Neuron (in vitro differentiated cells): Measurements from ENCODE around the gene SPATA20.

Experiments used
- H2AFZ ChIP-seq: one replicate; pipeline ENCODE4 v1.6.1; 2013; ENCODE audit warnings: low read depth, mild to moderate bottlenecking, inconsistent platforms, low read length, moderate library complexity
- H3K27me3 ChIP-seq: one replicate; pipeline ENCODE4 v1.6.1; 2013; ENCODE audit warnings: low read length; ENCODE audit not compliant: insufficient read depth
- H3K36me3 ChIP-seq: one replicate; pipeline ENCODE4 v1.6.1; 2013; ENCODE audit warnings: low read length; ENCODE audit not compliant: insufficient read depth
- H3K4me1 ChIP-seq: one replicate; pipeline ENCODE4 v1.6.1; 2013; ENCODE audit warnings: low read length; ENCODE audit not compliant: insufficient read depth
- H3K4me3 ChIP-seq: 2 replicates; pipeline ENCODE4 v1.5.1; 2013; ENCODE audit warnings: mild to moderate bottlenecking, low read length, moderate library complexity
- H3K9me3 ChIP-seq: one replicate; pipeline ENCODE4 v1.6.1; 2013; ENCODE audit warnings: low read length

Gene SPATA20

DNA sequence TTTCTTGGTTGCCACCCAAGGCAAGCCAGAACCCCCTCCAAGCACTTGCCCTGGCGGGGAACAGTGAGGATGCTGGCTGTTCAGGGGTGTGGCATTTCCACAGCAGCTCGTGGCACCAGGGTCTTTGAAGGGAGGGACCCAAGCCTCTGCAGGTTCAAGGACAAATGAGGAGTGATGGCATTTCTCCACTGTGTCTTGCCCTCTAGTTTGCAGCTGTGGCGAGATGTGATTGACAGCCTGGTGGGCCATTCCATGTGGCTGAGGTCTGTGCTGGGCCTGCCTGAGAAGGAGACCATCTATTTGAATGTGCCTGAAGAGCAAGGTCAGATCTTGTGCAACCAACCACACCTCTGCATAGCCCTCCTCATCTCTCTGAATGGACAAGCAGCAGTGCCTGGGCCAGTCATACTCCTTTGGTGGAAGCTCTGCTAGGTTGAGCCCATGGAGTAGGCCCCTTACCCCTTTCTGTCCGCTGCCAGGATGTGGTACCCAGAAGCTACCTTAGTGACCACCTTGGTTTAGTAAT, 19.0 kb upstream of the SPATA20 start:
- no peak overlapping the region for H3K4me3 ChIP-seq
- H3K27me3 ChIP-seq = peaks cover 34% of the 10 kb centered on the region
- no peaks in the 10 kb centered on the region for H3K9me3 ChIP-seq
- no peak overlapping the region for H2AFZ ChIP-seq
- no peaks in the 10 kb centered on the region for H3K36me3 ChIP-seq
- H3K4me1 ChIP-seq = peaks cover 6% of the 10 kb centered on the region

GRCh38 chr17:50529849-50530248, 17.1 kb upstream of the SPATA20 start:
- Histone ChIP-seq H3K36me3 (no peaks in the 10 kb centered on the region), H2AFZ (no peak overlapping the region), H3K4me3 (no peak overlapping the region), H3K4me1 (peaks cover 15% of the 10 kb centered on the region), H3K27me3 (peaks cover 52% of the 10 kb centered on the region), H3K9me3 (no peaks in the 10 kb centered on the region)

DNA sequence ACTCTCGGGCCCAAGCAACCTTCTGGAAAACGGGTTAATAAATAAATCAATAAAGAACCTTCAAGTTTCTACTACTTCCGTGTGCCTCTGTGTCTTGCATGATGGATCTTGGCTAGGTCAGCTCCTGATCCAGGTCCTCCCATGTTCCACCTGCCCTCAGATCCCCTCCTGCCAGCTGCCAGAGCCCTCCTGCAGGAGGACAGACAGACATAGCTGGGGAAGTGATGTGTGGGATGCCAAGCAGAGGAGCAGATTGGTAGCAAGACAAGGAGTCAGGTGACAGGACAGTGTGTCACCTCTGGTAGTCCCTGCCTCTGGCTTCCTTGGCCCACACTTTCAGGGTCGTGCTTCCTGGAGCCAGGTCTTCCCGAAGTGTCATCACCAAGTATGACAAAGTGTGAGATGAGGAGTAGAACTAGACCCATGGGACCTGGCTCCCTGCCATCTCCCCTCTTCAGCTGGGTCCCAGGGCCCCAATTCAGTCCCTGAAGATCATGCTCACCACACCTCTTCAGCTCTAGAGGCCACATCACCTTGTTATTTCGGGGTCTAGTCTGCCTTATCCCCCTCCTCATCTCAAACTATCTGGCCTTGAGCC, 15.4 kb upstream of the SPATA20 start:
- Histone ChIP-seq H3K27me3 (peaks cover 65% of the 10 kb centered on the region), H3K4me1 (peaks cover 15% of the 10 kb centered on the region), H3K36me3 (no peaks in the 10 kb centered on the region), H3K4me3 (no peak overlapping the region), H2AFZ (no peak overlapping the region), H3K9me3 (no peaks in the 10 kb centered on the region)

- Histone ChIP-seq H2AFZ (no peak within 1 kb of the TSS), H3K9me3 (no peaks in the 10 kb centered on the region), H3K27me3 (peaks cover 66% of the 10 kb centered on the region), H3K36me3 (no peaks in the 10 kb centered on the region), H3K4me3 (no peak within 1 kb of the TSS), H3K4me1 (peaks cover 15% of the 10 kb centered on the region)
These were observed 14.4 kb upstream of the SPATA20 start, which contains the start of gene EPN3 for GRCh38 chr17:50532452-50533024. EPN3 (plus strand) TSS chr17:50532735; CDS start chr17:50536557, 3,822 bp downstream.

DNA sequence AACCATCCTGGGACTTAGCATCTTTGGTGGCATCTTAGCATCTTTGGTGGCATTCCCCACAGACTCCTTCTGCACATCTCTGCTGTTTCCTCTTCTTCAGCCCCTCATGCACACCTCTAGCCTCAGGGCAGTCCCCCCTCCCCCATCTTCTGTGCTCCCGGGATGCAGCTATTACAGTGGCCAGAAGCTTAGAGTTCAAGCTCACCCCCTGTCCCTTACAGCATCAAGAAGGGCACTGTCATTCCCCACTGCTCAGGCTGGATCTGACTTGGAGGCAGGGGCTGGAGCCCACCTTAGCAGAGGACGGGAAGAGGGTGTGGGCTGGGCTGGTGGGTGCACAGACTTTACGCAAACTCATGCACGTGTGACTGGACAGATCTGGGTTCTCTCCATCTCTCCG, 13.8 kb upstream of the SPATA20 start:
- Histone ChIP-seq H3K27me3 (peaks cover 60% of the 10 kb centered on the region), H3K9me3 (no peaks in the 10 kb centered on the region), H3K36me3 (no peaks in the 10 kb centered on the region), H3K4me1 (peaks cover 17% of the 10 kb centered on the region), H3K4me3 (no peak overlapping the region), H2AFZ (no peak overlapping the region)

DNA sequence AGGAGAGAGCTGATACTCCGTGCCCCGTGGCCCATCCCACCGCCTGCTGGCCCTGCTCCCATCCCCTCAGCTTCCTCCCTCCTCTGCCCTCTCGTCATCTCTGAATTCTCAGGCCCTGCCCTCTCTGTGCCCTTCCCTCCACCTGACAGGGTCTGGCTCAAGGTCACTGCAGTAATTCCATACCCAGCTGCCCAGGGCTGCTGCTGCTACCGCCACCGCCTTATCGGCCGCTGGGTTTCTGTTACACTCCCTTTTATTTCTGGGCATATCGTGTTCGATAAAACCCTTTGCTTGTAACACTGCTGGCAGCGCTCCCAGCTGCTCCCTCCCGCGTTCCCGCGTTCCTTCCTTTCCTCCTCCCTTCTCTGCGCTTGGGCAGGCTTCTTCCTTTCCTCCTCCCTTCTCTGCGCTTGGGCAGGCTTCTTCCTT, 13.2 kb upstream of the SPATA20 start:
- peaks cover 23% of the 10 kb centered on the region for H3K4me1 ChIP-seq
- H3K9me3 ChIP-seq = no peaks in the 10 kb centered on the region
- H3K4me3 ChIP-seq = no peak overlapping the region
- no peak overlapping the region for H2AFZ ChIP-seq
- no peaks in the 10 kb centered on the region for H3K36me3 ChIP-seq
- H3K27me3 ChIP-seq = peaks cover 59% of the 10 kb centered on the region

GRCh38 chr17:50534222-50534978, 12.6 kb upstream of the SPATA20 start:
- no peaks in the 10 kb centered on the region for H3K9me3 ChIP-seq
- H3K36me3 ChIP-seq = no peaks in the 10 kb centered on the region
- H3K4me1 ChIP-seq = peaks cover 27% of the 10 kb centered on the region
- no peak overlapping the region for H2AFZ ChIP-seq
- peaks cover 56% of the 10 kb centered on the region for H3K27me3 ChIP-seq
- no peak overlapping the region for H3K4me3 ChIP-seq

DNA sequence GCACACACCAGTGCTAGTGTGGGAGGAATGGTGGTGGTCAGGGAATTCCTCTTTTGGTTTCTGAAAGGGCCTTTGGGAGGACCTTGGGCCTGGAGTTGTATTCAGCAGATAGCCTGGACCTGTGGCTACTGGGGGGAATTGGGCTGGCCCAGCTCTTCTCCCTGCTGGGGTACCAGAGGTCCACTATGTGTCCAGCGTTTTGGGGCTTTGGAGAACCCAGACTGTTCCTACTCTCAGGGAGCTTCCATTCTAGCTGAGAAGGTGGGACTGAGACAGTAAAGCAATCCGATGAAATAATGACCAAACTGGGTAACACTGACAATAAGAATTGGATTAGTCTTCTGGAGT, 12.0 kb upstream of the SPATA20 start:
- Histone ChIP-seq H3K27me3 (peaks cover 52% of the 10 kb centered on the region), H3K9me3 (no peaks in the 10 kb centered on the region), H2AFZ (no peak overlapping the region), H3K4me1 (peaks cover 27% of the 10 kb centered on the region), H3K36me3 (no peaks in the 10 kb centered on the region), H3K4me3 (no peak overlapping the region)

- no peaks in the 10 kb centered on the region for H3K9me3 ChIP-seq
- no peak overlapping the region for H2AFZ ChIP-seq
- H3K36me3 ChIP-seq = no peaks in the 10 kb centered on the region
- H3K4me1 ChIP-seq = peaks cover 27% of the 10 kb centered on the region
- H3K4me3 ChIP-seq = no peak overlapping the region
- H3K27me3 ChIP-seq = peaks cover 52% of the 10 kb centered on the region
These were observed 11.6 kb upstream of the SPATA20 start for GRCh38 chr17:50535407-50535806.

GRCh38 chr17:50536683-50537646, 10.0 kb upstream of the SPATA20 start:
- peaks cover 34% of the 10 kb centered on the region for H3K4me1 ChIP-seq
- H3K36me3 ChIP-seq = no peaks in the 10 kb centered on the region
- H3K4me3 ChIP-seq = no peak overlapping the region
- no peak overlapping the region for H2AFZ ChIP-seq
- no peaks in the 10 kb centered on the region for H3K9me3 ChIP-seq
- H3K27me3 ChIP-seq = peaks cover 51% of the 10 kb centered on the region

DNA sequence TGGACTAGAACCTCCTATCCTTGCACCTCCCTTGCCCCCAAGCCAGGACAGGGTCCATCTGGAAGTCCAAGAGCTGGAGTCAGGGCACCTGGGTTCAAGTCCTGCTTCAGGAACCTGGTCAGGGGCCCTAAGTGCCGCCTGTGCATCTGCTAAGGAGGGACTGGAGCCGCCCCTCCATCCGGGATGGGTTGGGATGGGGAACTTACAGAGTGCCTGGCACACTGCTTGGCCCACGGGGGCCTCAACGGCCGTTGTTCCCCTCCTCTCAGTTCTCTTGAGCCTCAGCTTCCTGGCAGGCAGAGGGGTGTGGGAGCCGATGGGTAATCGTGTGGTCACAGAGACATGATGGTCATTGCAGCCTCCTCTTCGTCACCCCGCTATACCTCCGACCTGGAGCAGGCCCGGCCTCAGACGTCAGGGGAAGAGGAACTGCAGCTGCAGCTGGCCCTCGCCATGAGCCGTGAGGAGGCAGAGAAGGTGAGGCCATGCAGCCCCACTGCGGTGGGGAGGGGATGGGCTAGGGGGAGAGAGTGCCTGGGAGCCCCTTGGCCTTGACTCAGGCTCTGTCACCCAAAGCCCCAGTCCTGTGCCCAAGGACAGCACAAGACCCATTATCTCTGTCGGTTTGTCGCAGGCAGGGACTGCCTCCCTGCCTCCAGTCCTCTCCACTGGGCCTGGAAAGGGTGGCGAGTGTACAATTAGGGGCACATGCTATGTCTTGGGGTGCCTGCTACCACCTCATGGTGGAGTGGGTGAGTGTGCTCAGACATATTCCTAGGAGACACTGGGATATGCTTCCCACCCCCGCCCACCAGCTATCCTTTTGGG, 9.0 kb upstream of the SPATA20 start:
- Histone ChIP-seq H3K27me3 (peaks cover 41% of the 10 kb centered on the region), H3K4me1 (peaks cover 35% of the 10 kb centered on the region), H3K9me3 (no peaks in the 10 kb centered on the region), H2AFZ (no peak overlapping the region), H3K4me3 (no peak overlapping the region), H3K36me3 (no peaks in the 10 kb centered on the region)
